GM12878 (cell line): ENCODE measurements around the gene DSC2.

Source experiments
- LARP7 ChIP-seq: fragments of 450-650 bp; IDR thresholded peaks from 2 replicates; pipeline ENCODE4 v1.6.1; 2017; ENCODE audit warnings: mild to moderate bottlenecking
- NFYB ChIP-seq: IDR thresholded peaks from 2 replicates; pipeline ENCODE4 v1.6.1; 2011; ENCODE audit warnings: low read depth, mild to moderate bottlenecking, low read length, improper control_type of control experiment, moderate library complexity; ENCODE audit not compliant: insufficient read depth
- PBX3 ChIP-seq: IDR thresholded peaks from 2 replicates; pipeline ENCODE4 v1.6.1; 2011; ENCODE audit warnings: mild to moderate bottlenecking, low read depth, low read length, moderate library complexity; ENCODE audit not compliant: insufficient replicate concordance
- TAF1 ChIP-seq: IDR thresholded peaks from 2 replicates; pipeline ENCODE4 v1.6.1; 2011; ENCODE audit warnings: mild to moderate bottlenecking, low read depth, low read length, borderline replicate concordance
- TF ChIP-seq, protein P1 (sequence below): fragments of 450-650 bp; formaldehyde crosslinking; IDR thresholded peaks from 2 replicates; pipeline ENCODE4 v1.5.0; 2022; ENCODE audit warnings: mild to moderate bottlenecking, missing genetic modification characterization

GRCh38 chr18:31040686-31041270, 61.4 kb downstream of the DSC2 start:
- TF ChIP-seq, protein P1, sequence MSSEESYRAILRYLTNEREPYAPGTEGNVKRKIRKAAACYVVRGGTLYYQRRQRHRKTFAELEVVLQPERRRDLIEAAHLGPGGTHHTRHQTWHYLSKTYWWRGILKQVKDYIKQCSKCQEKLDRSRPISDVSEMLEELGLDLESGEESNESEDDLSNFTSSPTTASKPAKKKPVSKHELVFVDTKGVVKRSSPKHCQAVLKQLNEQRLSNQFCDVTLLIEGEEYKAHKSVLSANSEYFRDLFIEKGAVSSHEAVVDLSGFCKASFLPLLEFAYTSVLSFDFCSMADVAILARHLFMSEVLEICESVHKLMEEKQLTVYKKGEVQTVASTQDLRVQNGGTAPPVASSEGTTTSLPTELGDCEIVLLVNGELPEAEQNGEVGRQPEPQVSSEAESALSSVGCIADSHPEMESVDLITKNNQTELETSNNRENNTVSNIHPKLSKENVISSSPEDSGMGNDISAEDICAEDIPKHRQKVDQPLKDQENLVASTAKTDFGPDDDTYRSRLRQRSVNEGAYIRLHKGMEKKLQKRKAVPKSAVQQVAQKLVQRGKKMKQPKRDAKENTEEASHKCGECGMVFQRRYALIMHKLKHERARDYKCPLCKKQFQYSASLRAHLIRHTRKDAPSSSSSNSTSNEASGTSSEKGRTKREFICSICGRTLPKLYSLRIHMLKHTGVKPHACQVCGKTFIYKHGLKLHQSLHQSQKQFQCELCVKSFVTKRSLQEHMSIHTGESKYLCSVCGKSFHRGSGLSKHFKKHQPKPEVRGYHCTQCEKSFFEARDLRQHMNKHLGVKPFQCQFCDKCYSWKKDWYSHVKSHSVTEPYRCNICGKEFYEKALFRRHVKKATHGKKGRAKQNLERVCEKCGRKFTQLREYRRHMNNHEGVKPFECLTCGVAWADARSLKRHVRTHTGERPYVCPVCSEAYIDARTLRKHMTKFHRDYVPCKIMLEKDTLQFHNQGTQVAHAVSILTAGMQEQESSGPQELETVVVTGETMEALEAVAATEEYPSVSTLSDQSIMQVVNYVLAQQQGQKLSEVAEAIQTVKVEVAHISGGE (CRISPR knock-in tag), result no peak
- TF ChIP-seq TAF1 (no peak), PBX3 (no peak), NFYB (no peak), LARP7 (no peak)
